Activated naive CD4-positive, alpha-beta T cell treated with anti-CD3 and anti-CD28 coated beads for 36 hours (primary cell): ENCODE results near the gene UBE2O. TPM values are rescaled to one million over a fixed set of nuclear protein-coding genes. Genes with fewer than 3 reads are reported as not detected.
A peak's percentile ranks its signal among the peaks of the same experiment; 100 is the strongest.

Experiments
- CTCF ChIA-PET: fragments of 350-600 bp; sonication (Branson Sonifier 250); formaldehyde crosslinking; loops from one replicate; lab custom pipeline; 2021; ENCODE audit warnings: antibody characterized with exemption; lab: Charles Lee
- DNase-seq: peaks from one replicate; pipeline ENCODE4 v3.0.0-alpha.2; 2020
- H3K27ac Mint-ChIP-seq: one replicate; pipeline ENCODE4 v1.8.0; 2021; ENCODE audit warnings: mild to moderate bottlenecking, mixed read lengths
- H3K27me3 Mint-ChIP-seq: one replicate; pipeline ENCODE4 v1.8.0; 2021; ENCODE audit warnings: low read depth, mixed read lengths
- H3K36me3 Mint-ChIP-seq: one replicate; pipeline ENCODE4 v1.8.0; 2021; ENCODE audit warnings: low read depth, mixed read lengths
- H3K4me1 Mint-ChIP-seq: one replicate; pipeline ENCODE4 v1.8.0; 2021; ENCODE audit warnings: low read depth, mixed read lengths
- H3K4me3 Mint-ChIP-seq: one replicate; pipeline ENCODE4 v1.8.0; 2021; ENCODE audit warnings: mild to moderate bottlenecking, moderate library complexity, mixed read lengths
- H3K9me3 Mint-ChIP-seq: one replicate; pipeline ENCODE4 v1.8.0; 2021; ENCODE audit warnings: mixed read lengths
- intact Hi-C: fragments of 100-400 bp; cut with micrococcal nuclease; formaldehyde crosslinking; loops from one replicate; pipeline ENCODE4 v1.15.1; 2023
- total RNA-seq, 2 experiments: library from RNA; stranded (reverse); gene quantifications; one replicate each; pipeline ENCODE4 v1.2.3, GENCODE V29; 2021

Gene UBE2O
- total RNA-seq, 2 experiments from 2014 or later = 18.8 TPM

GRCh38 chr17:76386966-76387765, 65.8 kb downstream of the UBE2O start:
- intact Hi-C loops = loop anchor here (10.0 kb wide), 2 partner anchors 282 to 482 kb away; partner anchors contain the start of genes EXOC7 and MRPL38
- H3K4me1 Mint-ChIP-seq = peaks cover 6% of the 10 kb centered on the region
- no peaks in the 10 kb centered on the region for H3K27me3 Mint-ChIP-seq
- H3K4me3 Mint-ChIP-seq = no peak overlapping the region
- H3K27ac Mint-ChIP-seq = no peak overlapping the region
- H3K9me3 Mint-ChIP-seq = no peaks in the 10 kb centered on the region
- no peak for DNase-seq
- CTCF ChIA-PET = interaction anchor here (0.8 to 5.9 kb wide), 8 partner anchors 10 to 84 kb away, joined by 3 to 51 read pairs (median 8); partner anchors contain the start of gene PRPSAP1
- H3K36me3 Mint-ChIP-seq = peaks cover 2% of the 10 kb centered on the region

- Mint-ChIP-seq H3K4me3 (peak overlapping the region; percentile 66), H3K4me1 (peaks cover 6% of the 10 kb centered on the region), H3K27ac (no peak overlapping the region), H3K9me3 (no peaks in the 10 kb centered on the region), H3K36me3 (peaks cover 2% of the 10 kb centered on the region), H3K27me3 (no peaks in the 10 kb centered on the region)
- DNase-seq = peak; percentile 88
- intact Hi-C loops = loop anchor here (1.0 to 10.0 kb wide), 3 partner anchors 83 to 481 kb away; partner anchors contain the start of genes EXOC7 and MRPL38
- CTCF ChIA-PET = interaction anchor here (0.7 to 5.9 kb wide), 15 partner anchors 9 to 333 kb away, joined by 3 to 51 read pairs (median 4); partner anchors contain the start of gene PRPSAP1
Observed at GRCh38 chr17:76385892-76386786, 66.8 kb downstream of the UBE2O start.

- Mint-ChIP-seq H3K36me3 (peaks cover 2% of the 10 kb centered on the region), H3K27me3 (no peaks in the 10 kb centered on the region), H3K9me3 (no peaks in the 10 kb centered on the region), H3K27ac (no peak overlapping the region), H3K4me3 (peak overlapping the region; percentile 66), H3K4me1 (peaks cover 6% of the 10 kb centered on the region)
- CTCF ChIA-PET = interaction anchor here (0.7 to 5.9 kb wide), 17 partner anchors 8 to 509 kb away, joined by 3 to 51 read pairs (median 4); partner anchors contain the start of gene PRPSAP1
- DNase-seq = peak; percentile 59
- intact Hi-C loops = loop anchor here (1.0 to 10.0 kb wide), 3 partner anchors 82 to 480 kb away; partner anchors contain the start of genes EXOC7 and MRPL38
Observed at GRCh38 chr17:76384987-76385891, 67.7 kb downstream of the UBE2O start.

GRCh38 chr17:76384222-76384986, 68.5 kb downstream of the UBE2O start, which contains the start of gene SPHK1:
Gene SPHK1, plus strand, starts transcription at chr17:76384609. Its CDS starts 1,036 bp downstream, at chr17:76385645.
- CTCF ChIA-PET = interaction anchor here (0.5 to 5.9 kb wide), 13 partner anchors 8 to 509 kb away, joined by 3 to 51 read pairs (median 5); partner anchors contain the start of gene PRPSAP1
- DNase-seq = peak; percentile 68
- H3K27ac Mint-ChIP-seq = peak within 1 kb of the TSS; percentile 79
- intact Hi-C loops = loop anchor here (10.0 kb wide), 2 partner anchors 280 to 480 kb away; partner anchors contain the start of genes EXOC7 and MRPL38
- H3K36me3 Mint-ChIP-seq = peaks cover 2% of the 10 kb centered on the region
- peaks cover 6% of the 10 kb centered on the region for H3K4me1 Mint-ChIP-seq
- H3K9me3 Mint-ChIP-seq = no peaks in the 10 kb centered on the region
- H3K27me3 Mint-ChIP-seq = no peaks in the 10 kb centered on the region
- H3K4me3 Mint-ChIP-seq = peak within 1 kb of the TSS; percentile 83

- H3K4me1 Mint-ChIP-seq = peaks cover 6% of the 10 kb centered on the region
- H3K27me3 Mint-ChIP-seq = no peaks in the 10 kb centered on the region
- H3K9me3 Mint-ChIP-seq = no peaks in the 10 kb centered on the region
- intact Hi-C loops = loop anchor here (1.0 to 10.0 kb wide), 4 partner anchors 29 to 479 kb away; partner anchors contain the start of genes EXOC7, MRPL38 and UBE2O
- peak; percentile 66 for DNase-seq
- H3K4me3 Mint-ChIP-seq = peak overlapping the region; percentile 83
- H3K27ac Mint-ChIP-seq = peak overlapping the region; percentile 79
- CTCF ChIA-PET = interaction anchor here (0.5 to 5.9 kb wide), 7 partner anchors 14 to 352 kb away, joined by 3 to 51 read pairs (median 11); partner anchors contain the start of gene PRPSAP1
- peaks cover 2% of the 10 kb centered on the region for H3K36me3 Mint-ChIP-seq
Observed at GRCh38 chr17:76383546-76384221, 69.3 kb downstream of the UBE2O start.

GRCh38 chr17:76382803-76383545, 70.0 kb downstream of the UBE2O start:
- Mint-ChIP-seq H3K4me3 (peak overlapping the region; percentile 83), H3K9me3 (no peaks in the 10 kb centered on the region), H3K27ac (peak overlapping the region; percentile 79), H3K4me1 (peaks cover 6% of the 10 kb centered on the region), H3K27me3 (no peaks in the 10 kb centered on the region), H3K36me3 (peaks cover 2% of the 10 kb centered on the region)
- CTCF ChIA-PET = interaction anchor here (5.9 kb wide), 1 partner anchor 14 kb away, joined by 51 read pairs; no protein-coding TSS in a partner anchor
- peak; percentile 78 for DNase-seq
- intact Hi-C loops = loop anchor here (1.0 to 10.0 kb wide), 4 partner anchors 29 to 478 kb away; partner anchors contain the start of genes EXOC7, MRPL38 and UBE2O

GRCh38 chr17:76382351-76382802, 70.6 kb downstream of the UBE2O start:
- DNase-seq = peak; percentile 43
- Mint-ChIP-seq H3K27me3 (no peaks in the 10 kb centered on the region), H3K4me3 (peak overlapping the region; percentile 83), H3K27ac (peak overlapping the region; percentile 56), H3K4me1 (peaks cover 6% of the 10 kb centered on the region), H3K36me3 (peaks cover 2% of the 10 kb centered on the region), H3K9me3 (no peaks in the 10 kb centered on the region)
- CTCF ChIA-PET = interaction anchor here (5.9 kb wide), 1 partner anchor 15 kb away, joined by 51 read pairs; no protein-coding TSS in a partner anchor
- intact Hi-C loops = loop anchor here (2.0 to 10.0 kb wide), 3 partner anchors 70 to 478 kb away; partner anchors contain the start of genes EXOC7, MRPL38 and UBE2O

GRCh38 chr17:76381633-76382350, 71.2 kb downstream of the UBE2O start:
- no peaks in the 10 kb centered on the region for H3K36me3 Mint-ChIP-seq
- no peak for DNase-seq
- no peak overlapping the region for H3K27ac Mint-ChIP-seq
- CTCF ChIA-PET = interaction anchor here (5.9 kb wide), 1 partner anchor 16 kb away, joined by 51 read pairs; no protein-coding TSS in a partner anchor
- H3K27me3 Mint-ChIP-seq = no peaks in the 10 kb centered on the region
- H3K9me3 Mint-ChIP-seq = no peaks in the 10 kb centered on the region
- peak overlapping the region; percentile 45 for H3K4me3 Mint-ChIP-seq
- intact Hi-C loops = loop anchor here (2.0 to 10.0 kb wide), 3 partner anchors 71 to 477 kb away; partner anchors contain the start of genes EXOC7, MRPL38 and UBE2O
- H3K4me1 Mint-ChIP-seq = peaks cover 6% of the 10 kb centered on the region
